GM12878 (cell line): ENCODE results near the gene FBRSL1. TPM values are rescaled to one million over a fixed set of nuclear protein-coding genes. Genes with fewer than 3 reads are reported as not detected.

Source experiments
- ATAC-seq: fragments of 200-7000 bp; cut with Tn5 transposase; 3 replicates; pipeline ENCODE4 v1.9.1; 2020; ENCODE audit warnings: mild to moderate bottlenecking, moderate library complexity
- BruUV-seq: library from RNA; stranded (reverse); fragments of 400-500 nt; replicated peaks from 2 replicates; lab custom pipeline; 2021; lab: Mats Ljungman, UMichigan
- CTCF ChIA-PET: fragments of 300-600 bp; sonication (Branson Sonifier 250); formaldehyde crosslinking; extraction: SDS; loops from one replicate; lab custom pipeline; 2021; ENCODE audit warnings: inconsistent platforms; lab: Yijun Ruan, JAX
- POLR2A ChIA-PET: fragments of 350-600 bp; formaldehyde crosslinking; extraction: SDS; loops from one replicate; lab custom pipeline; 2021; ENCODE audit warnings: inconsistent platforms; lab: Charles Lee
- RAD21 ChIA-PET: fragments of 300-600 bp; sonication (Branson Sonifier 250); formaldehyde crosslinking; loops from one replicate; lab custom pipeline; 2023; ENCODE audit warnings: antibody characterized with exemption; ENCODE audit not compliant: unreplicated experiment; lab: Charles Lee
- SMC1A ChIA-PET: fragments of 300-600 bp; sonication (Branson Sonifier 250); formaldehyde crosslinking; loops from one replicate; lab custom pipeline; 2023; ENCODE audit not compliant: unreplicated experiment, uncharacterized antibody; lab: Charles Lee
- DNase-seq: peaks from one replicate; pipeline ENCODE4 v3.0.0-alpha.2; 2011; ENCODE audit warnings: low read depth, low spot score
- FAIRE-seq: peaks from 3 replicates; lab custom pipeline; 2011; peaks lifted over from hg19 to GRCh38; lab: Jason Lieb, UNC
- H2AFZ ChIP-seq: 2 replicates; pipeline ENCODE4 v1.6.0; 2011; ENCODE audit warnings: low read depth, low read length, control low read depth; ENCODE audit not compliant: control insufficient read depth
- H3K27ac ChIP-seq: 2 replicates; pipeline ENCODE4 v1.5.1; 2011; ENCODE audit warnings: control low read depth; ENCODE audit not compliant: control insufficient read depth, insufficient read depth
- H3K27me3 ChIP-seq, 2 experiments: replicated peaks in 1 of 2; 2 replicates each; pipeline versions ENCODE4 v1.6.0 to v1.6.1; 2011; ENCODE audit warnings: low read length in 1 of 2; ENCODE audit not compliant: control insufficient read depth in 2 of 2, insufficient read depth in 2 of 2
- H3K36me3 ChIP-seq, 2 experiments: 2 replicates each; pipeline ENCODE4 v1.5.1; 2011; ENCODE audit warnings: low read length in 1 of 2; ENCODE audit not compliant: control insufficient read depth in 2 of 2, insufficient read depth in 2 of 2
- H3K4me1 ChIP-seq: 2 replicates; pipeline ENCODE4 v1.6.1; 2011; ENCODE audit warnings: mild to moderate bottlenecking, low read length, moderate library complexity, mixed read lengths; ENCODE audit not compliant: control insufficient read depth, insufficient read depth
- H3K4me2 ChIP-seq: 2 replicates; pipeline ENCODE4 v1.6.0; 2011; ENCODE audit warnings: control low read depth; ENCODE audit not compliant: control insufficient read depth, insufficient read depth
- H3K4me3 ChIP-seq: fragments of 200-600 bp; sonication (generic); 2 replicates; pipeline ENCODE4 v1.5.1; 2016
- H3K79me2 ChIP-seq: 2 replicates; pipeline ENCODE4 v1.6.0; 2011; ENCODE audit warnings: low read length; ENCODE audit not compliant: control insufficient read depth, insufficient read depth
- H3K9ac ChIP-seq: 2 replicates; pipeline ENCODE4 v1.8.0; 2011; ENCODE audit warnings: low read length, control low read depth, mixed read lengths; ENCODE audit not compliant: control insufficient read depth, insufficient read depth
- H3K9me3 ChIP-seq: replicated peaks from 3 replicates; pipeline ENCODE4 v1.5.1; 2011; ENCODE audit warnings: mild to moderate bottlenecking, low read length; ENCODE audit not compliant: control insufficient read depth, insufficient read depth
- H4K20me1 ChIP-seq: 2 replicates; pipeline ENCODE4 v1.6.0; 2011; ENCODE audit not compliant: control insufficient read depth, insufficient read depth
- CEBPZ ChIP-seq: fragments of 150-350 bp; IDR thresholded peaks from 2 replicates; pipeline ENCODE4 v1.6.1; 2016; ENCODE audit warnings: low read depth, low read length
- CREB1 ChIP-seq: IDR thresholded peaks from 2 replicates; pipeline ENCODE4 v1.6.1; 2012; ENCODE audit warnings: low read depth, mild to moderate bottlenecking, inconsistent platforms
- MEF2A ChIP-seq: IDR thresholded peaks from 2 replicates; pipeline ENCODE4 v1.6.1; 2011; ENCODE audit warnings: low read depth, mild to moderate bottlenecking, low read length, moderate library complexity; ENCODE audit not compliant: insufficient read depth
- NRF1 ChIP-seq: conservative IDR thresholded peaks from 2 replicates; pipeline ENCODE4 v1.6.1; 2011; ENCODE audit warnings: mild to moderate bottlenecking, low read depth, low read length, improper control_type of control experiment
- RB1 ChIP-seq: fragments of 450-650 bp; formaldehyde crosslinking; IDR thresholded peaks from 2 replicates; pipeline ENCODE4 v1.6.1; 2017; ENCODE audit warnings: mild to moderate bottlenecking, borderline replicate concordance
- SRF ChIP-seq, 2 experiments: IDR thresholded peaks; 2 replicates each; pipeline ENCODE4 v1.6.1; 2011; ENCODE audit warnings: low read depth in 2 of 2, low read length in 2 of 2, mild to moderate bottlenecking in 1 of 2, moderate library complexity in 1 of 2
- TBL1XR1 ChIP-seq: IDR thresholded peaks from 2 replicates; pipeline ENCODE4 v1.6.1; 2012; ENCODE audit warnings: low read depth, low read length, improper control_type of control experiment
- ZBTB11 ChIP-seq: fragments of 450-650 bp; formaldehyde crosslinking; IDR thresholded peaks from 2 replicates; pipeline ENCODE4 v1.5.0; 2022; ENCODE audit warnings: mild to moderate bottlenecking, missing genetic modification characterization
- ZBTB40 ChIP-seq: fragments of 450-650 bp; IDR thresholded peaks from 2 replicates; pipeline ENCODE4 v1.6.1; 2016; ENCODE audit warnings: mild to moderate bottlenecking, moderate library complexity, borderline replicate concordance
- ZNF274 ChIP-seq: IDR thresholded peaks from one replicate; pipeline ENCODE4 v1.8.0; 2011; ENCODE audit not compliant: insufficient read length, insufficient read depth
- ZNF622 ChIP-seq: fragments of 450-650 bp; IDR thresholded peaks from 2 replicates; pipeline ENCODE4 v1.6.1; 2017; ENCODE audit warnings: mild to moderate bottlenecking, inconsistent platforms
- WGBS: methylation state at CpG from one replicate; pipeline ENCODE4 v1.1.6; 2016; ENCODE audit warnings: low lambda C conversion rate; ENCODE audit not compliant: insufficient replicate concordance, insufficient coverage; ENCODE audit errors: missing lambda C conversion rate; 5-methylcytosine and 5-hydroxymethylcytosine counted together
- in situ Hi-C: fragments of 300-500 bp; cut with MboI; formaldehyde crosslinking; loops from 9 replicates; pipeline ENCODE4 v1.14.3; 2018; ENCODE audit warnings: mixed read lengths
- intact Hi-C: fragments of 100-400 bp; cut with micrococcal nuclease; formaldehyde crosslinking; loops from one replicate; pipeline ENCODE4 v1.14.2; 2022; ENCODE audit not compliant: unreplicated experiment
- polyA plus RNA-seq, 11 experiments: library from polyadenylated mRNA; depleted of rRNA in 4 of 11; unstranded in 6 of 11; stranded (reverse) in 5 of 11; fragments of >200 nt; fragmentation: Nextera tagmentation in 4 of 11; fragmentation: Illumina TruSeq in 1 of 11; extraction: Ambion mirVana in 4 of 11; extraction: Trizol in 1 of 11; gene quantifications; 1 replicate in 1 of 11; 2 replicates in 10 of 11; pipeline versions ENCODE4 v1.2.1 to v1.2.3, GENCODE V29; 2011 to 2016; ENCODE audit warnings: inconsistent platforms in 2 of 11, missing spikeins in 2 of 11, low read depth in 1 of 11
- total RNA-seq, 4 experiments: library from RNA; depleted of rRNA in 3 of 4; stranded (reverse); fragments of >200 nt in 3 of 4; fragmentation: Illumina TruSeq in 1 of 4; extraction: Trizol in 1 of 4; gene quantifications; 2 replicates each; pipeline versions ENCODE4 v1.2.1 to v1.2.3, GENCODE V29; 2013 to 2021

The FBRSL1 gene
- total and polyA plus RNA-seq, 10 of the 15 experiments (the other 5 are each of a cell fraction or from before 2014, with no cell fraction given), result 0.19 to 55.1 (median 4.1) TPM

- H3K4me1 ChIP-seq, result peaks cover 8% of the 10 kb centered on the region
- ChIA-PET CTCF (interaction anchor here (1.5 kb wide), 1 partner anchor 9 kb away, joined by 4 read pairs; no protein-coding TSS in a partner anchor), POLR2A (no interaction called here), SMC1A (interaction anchor here (1.4 kb wide), 1 partner anchor 45 kb away, joined by 4 read pairs; no protein-coding TSS in a partner anchor), RAD21 (interaction anchor here (0.7 kb wide), 1 partner anchor 59 kb away, joined by 3 read pairs; no protein-coding TSS in a partner anchor)
- 70% methylated on average over 12 of the region's 15 CpGs for WGBS
- no peak overlapping the region for H2AFZ ChIP-seq
- intact Hi-C loops (no loop called here), in situ Hi-C loops (no loop called here)
- no peak for DNase-seq
- ATAC-seq, result no peak
- no peaks in the 10 kb centered on the region for H3K9me3 ChIP-seq
- H3K27me3 ChIP-seq, result no peaks in the 10 kb centered on the region
- FAIRE-seq, result no peak
- H3K4me2 ChIP-seq, result no peak overlapping the region
- H3K9ac ChIP-seq, result no peak overlapping the region
- no peak overlapping the region for H3K4me3 ChIP-seq
- no peaks in the 10 kb centered on the region for H3K36me3 ChIP-seq
- H4K20me1 ChIP-seq, result no peaks in the 10 kb centered on the region
- H3K27ac ChIP-seq, result no peak overlapping the region
- H3K79me2 ChIP-seq, result no peaks in the 10 kb centered on the region
- no TSS peak for BruUV-seq
- TF ChIP-seq ZNF274 (no peak), ZBTB11 (CRISPR knock-in tag) (no peak), MEF2A (no peak), SRF (IDR thresholded peaks at IDR 0.05; ENCODE audit: low read depth in 2 of 2, low read length in 2 of 2) (no peak), ZNF622 (no peak), TBL1XR1 (no peak), CEBPZ (no peak), CREB1 (no peak), RB1 (no peak), ZBTB40 (no peak), NRF1 (no peak)
Measured at GRCh38 chr12:132478433-132478803, 11.5 kb upstream of the FBRSL1 start.
